ENCODE results near the gene FZD2.
A peak's percentile ranks its signal among the peaks of the same experiment; 100 is the strongest.
"Not testable (repeated sequence)": the region's sequence is repeated elsewhere in the genome, so short reads cannot be mapped to it uniquely, and the experiment has no call there.

FZD2 gene

DNA sequence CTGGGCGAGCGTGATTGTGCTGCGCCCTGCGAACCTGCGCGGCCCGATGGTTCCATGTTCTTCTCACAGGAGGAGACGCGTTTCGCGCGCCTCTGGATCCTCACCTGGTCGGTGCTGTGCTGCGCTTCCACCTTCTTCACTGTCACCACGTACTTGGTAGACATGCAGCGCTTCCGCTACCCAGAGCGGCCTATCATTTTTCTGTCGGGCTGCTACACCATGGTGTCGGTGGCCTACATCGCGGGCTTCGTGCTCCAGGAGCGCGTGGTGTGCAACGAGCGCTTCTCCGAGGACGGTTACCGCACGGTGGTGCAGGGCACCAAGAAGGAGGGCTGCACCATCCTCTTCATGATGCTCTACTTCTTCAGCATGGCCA, 1.0 kb downstream of the FZD2 start:
- H3K9me3 ChIP-seq (ENCODE audit: control insufficient read depth, insufficient read depth, low read length): no peaks in the 10 kb centered on the region
- peak overlapping the region; percentile 61; the same call in 1 of the 2 replicates for H3K9ac ChIP-seq (ENCODE audit: low read depth, low read length)
- peaks cover 26% of the 10 kb centered on the region for H3K4me1 ChIP-seq (ENCODE audit: insufficient read depth, low read length)
- H3K36me3 ChIP-seq (ENCODE audit: insufficient read depth, low read length): no peaks in the 10 kb centered on the region

DNA sequence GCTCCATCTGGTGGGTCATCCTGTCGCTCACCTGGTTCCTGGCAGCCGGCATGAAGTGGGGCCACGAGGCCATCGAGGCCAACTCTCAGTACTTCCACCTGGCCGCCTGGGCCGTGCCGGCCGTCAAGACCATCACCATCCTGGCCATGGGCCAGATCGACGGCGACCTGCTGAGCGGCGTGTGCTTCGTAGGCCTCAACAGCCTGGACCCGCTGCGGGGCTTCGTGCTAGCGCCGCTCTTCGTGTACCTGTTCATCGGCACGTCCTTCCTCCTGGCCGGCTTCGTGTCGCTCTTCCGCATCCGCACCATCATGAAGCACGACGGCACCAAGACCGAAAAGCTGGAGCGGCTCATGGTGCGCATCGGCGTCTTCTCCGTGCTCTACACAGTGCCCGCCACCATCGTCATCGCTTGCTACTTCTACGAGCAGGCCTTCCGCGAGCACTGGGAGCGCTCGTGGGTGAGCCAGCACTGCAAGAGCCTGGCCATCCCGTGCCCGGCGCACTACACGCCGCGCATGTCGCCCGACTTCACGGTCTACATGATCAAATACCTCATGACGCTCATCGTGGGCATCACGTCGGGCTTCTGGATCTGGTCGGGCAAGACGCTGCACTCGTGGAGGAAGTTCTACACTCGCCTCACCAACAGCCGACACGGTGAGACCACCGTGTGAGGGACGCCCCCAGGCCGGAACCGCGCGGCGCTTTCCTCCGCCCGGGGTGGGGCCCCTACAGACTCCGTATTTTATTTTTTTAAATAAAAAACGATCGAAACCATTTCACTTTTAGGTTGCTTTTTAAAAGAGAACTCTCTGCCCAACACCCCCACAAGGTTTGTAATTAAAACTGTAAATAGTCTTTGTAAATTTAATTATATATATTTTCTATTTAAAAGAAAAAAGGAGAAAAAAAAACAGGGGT, 1.7 kb downstream of the FZD2 start:
- Histone ChIP-seq H3K9ac (ENCODE audit: low read depth, low read length) (peak overlapping the region; percentile 61; the same call in 1 of the 2 replicates), H3K36me3 (ENCODE audit: insufficient read depth, low read length) (no peaks in the 10 kb centered on the region), H3K4me1 (ENCODE audit: insufficient read depth, low read length) (peaks cover 26% of the 10 kb centered on the region), H3K9me3 (ENCODE audit: control insufficient read depth, insufficient read depth, low read length) (no peaks in the 10 kb centered on the region)

DNA sequence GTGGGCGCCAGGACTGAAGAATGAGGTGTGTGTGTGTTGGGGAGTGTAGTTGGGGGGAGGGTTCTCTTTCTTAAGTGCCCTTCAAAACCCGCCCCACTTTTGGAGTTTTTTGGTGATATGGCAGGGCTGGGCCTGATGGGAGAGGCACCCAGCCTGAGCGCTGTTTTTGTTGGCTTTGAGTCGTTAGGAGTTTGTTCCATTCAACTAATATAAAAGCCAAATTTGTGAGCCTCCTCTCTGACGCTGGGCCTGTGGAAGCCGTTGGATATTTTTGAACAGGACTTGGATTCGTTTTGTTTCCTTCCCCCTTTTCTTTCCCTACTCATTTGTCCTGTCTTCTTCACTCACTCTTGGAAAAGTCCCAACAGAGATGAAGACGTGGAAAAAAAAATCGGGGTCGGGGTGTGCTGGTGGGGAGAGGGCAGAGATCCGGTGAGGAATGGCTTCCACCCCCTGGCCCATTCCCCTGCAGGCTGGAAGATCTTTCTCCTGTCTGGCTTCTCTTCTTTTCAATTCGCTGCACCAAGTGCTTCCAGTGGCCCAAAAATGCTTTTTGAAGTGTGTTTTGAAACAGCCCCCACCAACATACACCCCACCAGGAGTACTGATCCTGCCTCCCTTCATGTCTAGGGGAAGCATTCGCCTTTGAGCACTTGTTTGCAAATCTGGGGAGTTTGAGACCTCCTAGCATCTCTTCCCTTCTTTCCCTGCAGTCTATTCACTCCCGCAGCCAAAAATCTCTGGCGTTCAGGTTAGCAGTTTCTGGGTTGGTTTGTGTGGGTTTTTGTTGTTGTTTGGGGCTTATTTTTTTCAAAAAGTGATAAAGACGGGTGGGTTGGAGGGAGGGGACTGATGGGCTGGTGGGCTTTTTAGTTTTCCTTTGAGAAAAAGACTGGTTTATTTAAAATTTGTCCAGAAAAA, 2.6 kb downstream of the FZD2 start:
- Histone ChIP-seq H3K4me1 (ENCODE audit: insufficient read depth, low read length) (peaks cover 25% of the 10 kb centered on the region), H3K9ac (ENCODE audit: low read depth, low read length) (peak overlapping the region; percentile 61; the same call in 1 of the 2 replicates), H3K36me3 (ENCODE audit: insufficient read depth, low read length) (no peaks in the 10 kb centered on the region), H3K9me3 (ENCODE audit: control insufficient read depth, insufficient read depth, low read length) (no peaks in the 10 kb centered on the region)

DNA sequence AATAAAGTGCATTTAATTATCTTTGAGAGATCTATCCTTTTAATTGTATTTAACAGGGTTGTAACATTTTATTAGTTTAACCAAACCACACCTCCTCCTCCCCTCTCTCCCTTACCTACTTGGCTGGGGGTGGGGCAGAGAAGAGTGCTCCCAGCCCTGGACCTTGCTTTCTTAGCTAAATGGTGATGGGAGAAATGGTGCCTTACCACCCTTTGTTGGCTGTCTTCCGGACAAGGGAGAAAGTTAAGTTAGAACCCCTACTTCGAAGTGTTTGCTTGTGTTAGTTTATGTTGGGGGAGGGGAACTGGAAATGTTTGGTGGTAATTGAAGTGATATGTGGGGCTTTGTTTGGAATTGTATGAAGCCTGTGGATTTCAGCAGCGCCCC, 3.9 kb downstream of the FZD2 start:
- no peaks in the 10 kb centered on the region for H3K36me3 ChIP-seq (ENCODE audit: insufficient read depth, low read length)

DNA sequence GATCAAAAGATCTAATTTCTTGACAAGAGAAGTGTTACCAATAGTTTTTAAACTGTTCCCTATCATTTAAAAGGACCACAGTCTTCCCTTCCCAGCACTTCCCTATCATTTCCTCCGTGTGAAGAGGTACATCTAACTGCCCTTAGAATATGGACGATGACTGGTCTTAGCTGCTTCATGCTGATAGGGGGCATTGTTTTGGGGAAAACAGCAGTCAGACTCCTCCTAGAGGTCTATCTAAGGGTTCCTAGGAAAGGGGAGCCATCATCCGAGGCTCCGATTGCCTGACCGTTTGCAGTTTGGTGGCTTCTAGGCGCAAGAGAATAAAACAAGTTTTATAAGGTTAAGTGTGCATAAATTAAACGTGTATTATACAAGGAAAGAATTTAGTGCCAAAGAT, 7.1 kb downstream of the FZD2 start:
- Histone ChIP-seq H3K9me3 (ENCODE audit: control insufficient read depth, insufficient read depth, low read length) (no peaks in the 10 kb centered on the region), H3K36me3 (ENCODE audit: insufficient read depth, low read length) (no peaks in the 10 kb centered on the region), H3K9ac (ENCODE audit: low read depth, low read length) (no peak overlapping the region), H3K4me1 (ENCODE audit: insufficient read depth, low read length) (peaks cover 15% of the 10 kb centered on the region)

More for the DNA sequence above, 3.9 kb downstream of the FZD2 start:
- Histone ChIP-seq H3K9ac (ENCODE audit: low read depth, low read length) (peak overlapping the region; percentile 61; the same call in 1 of the 2 replicates), H3K4me1 (ENCODE audit: insufficient read depth, low read length) (peaks cover 15% of the 10 kb centered on the region), H3K9me3 (ENCODE audit: control insufficient read depth, insufficient read depth, low read length) (no peaks in the 10 kb centered on the region)

DNA sequence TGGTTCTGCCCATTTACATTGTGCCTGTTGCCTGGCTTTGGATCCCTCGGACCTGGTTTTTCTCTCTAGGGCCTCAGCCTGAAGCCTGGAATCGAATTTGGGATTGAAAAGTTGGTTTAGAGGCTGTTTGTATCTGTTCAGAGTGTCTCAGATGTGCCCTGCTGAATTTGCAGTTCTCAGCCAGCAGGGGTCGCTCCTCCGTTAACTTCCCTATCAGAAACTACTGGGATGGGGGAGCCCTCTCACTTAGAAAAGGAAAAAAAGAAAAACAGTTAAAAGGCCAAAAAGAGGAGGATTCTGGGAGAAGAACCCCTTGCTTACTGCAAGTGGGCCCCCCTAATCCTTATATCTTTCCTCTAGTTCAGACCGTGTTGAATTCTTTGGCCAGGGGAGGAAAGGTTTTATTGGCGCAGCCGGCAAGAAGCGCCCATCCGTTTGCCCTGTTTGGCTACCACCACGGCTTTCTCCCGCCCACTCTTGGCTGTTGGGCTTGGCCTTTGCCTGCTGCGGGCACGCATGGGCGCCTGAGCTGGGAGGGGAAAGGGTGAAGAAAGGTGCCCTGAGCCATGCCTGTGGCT, 8.7 kb downstream of the FZD2 start:
- Histone ChIP-seq H3K9me3 (ENCODE audit: control insufficient read depth, insufficient read depth, low read length) (no peaks in the 10 kb centered on the region), H3K36me3 (ENCODE audit: insufficient read depth, low read length) (no peaks in the 10 kb centered on the region), H3K9ac (ENCODE audit: low read depth, low read length) (no peak overlapping the region), H3K4me1 (ENCODE audit: insufficient read depth, low read length) (peaks cover 14% of the 10 kb centered on the region)

DNA sequence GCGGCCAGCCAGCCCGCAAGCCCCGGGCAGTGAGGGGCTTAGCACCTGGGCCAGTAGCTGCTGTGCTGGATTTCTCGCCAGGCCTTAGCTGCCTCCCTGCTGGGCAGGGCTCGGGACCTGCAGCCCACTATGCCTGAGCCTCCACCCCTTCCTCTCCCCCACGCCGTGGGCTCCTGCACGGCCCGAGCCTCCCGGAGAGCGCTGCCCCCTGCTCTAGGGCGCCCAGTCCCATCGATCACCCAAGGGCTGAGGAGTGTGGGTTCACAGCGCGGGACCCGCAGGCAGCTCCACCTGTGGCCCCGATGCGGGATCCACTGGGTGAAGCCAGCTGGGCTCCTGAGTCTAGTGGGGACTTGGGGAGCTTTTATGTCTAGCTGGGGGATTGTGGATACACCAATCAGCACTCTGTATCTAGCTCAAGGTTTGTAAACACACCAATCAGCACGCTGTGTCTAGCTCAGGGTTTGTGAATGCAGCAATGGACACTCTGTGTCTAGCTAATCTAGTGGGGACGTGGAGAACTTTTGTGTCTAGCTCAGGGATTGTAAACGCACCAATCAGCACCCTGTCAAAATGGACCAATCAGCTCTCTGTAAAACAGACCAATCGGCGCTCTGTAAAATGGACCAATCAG, 11.1 kb downstream of the FZD2 start:
- H3K4me1 ChIP-seq (ENCODE audit: insufficient read depth, low read length); H3K36me3 ChIP-seq (ENCODE audit: insufficient read depth, low read length); H3K9me3 ChIP-seq (ENCODE audit: control insufficient read depth, insufficient read depth, low read length); H3K9ac ChIP-seq (ENCODE audit: low read depth, low read length): not testable (repeated sequence)

DNA sequence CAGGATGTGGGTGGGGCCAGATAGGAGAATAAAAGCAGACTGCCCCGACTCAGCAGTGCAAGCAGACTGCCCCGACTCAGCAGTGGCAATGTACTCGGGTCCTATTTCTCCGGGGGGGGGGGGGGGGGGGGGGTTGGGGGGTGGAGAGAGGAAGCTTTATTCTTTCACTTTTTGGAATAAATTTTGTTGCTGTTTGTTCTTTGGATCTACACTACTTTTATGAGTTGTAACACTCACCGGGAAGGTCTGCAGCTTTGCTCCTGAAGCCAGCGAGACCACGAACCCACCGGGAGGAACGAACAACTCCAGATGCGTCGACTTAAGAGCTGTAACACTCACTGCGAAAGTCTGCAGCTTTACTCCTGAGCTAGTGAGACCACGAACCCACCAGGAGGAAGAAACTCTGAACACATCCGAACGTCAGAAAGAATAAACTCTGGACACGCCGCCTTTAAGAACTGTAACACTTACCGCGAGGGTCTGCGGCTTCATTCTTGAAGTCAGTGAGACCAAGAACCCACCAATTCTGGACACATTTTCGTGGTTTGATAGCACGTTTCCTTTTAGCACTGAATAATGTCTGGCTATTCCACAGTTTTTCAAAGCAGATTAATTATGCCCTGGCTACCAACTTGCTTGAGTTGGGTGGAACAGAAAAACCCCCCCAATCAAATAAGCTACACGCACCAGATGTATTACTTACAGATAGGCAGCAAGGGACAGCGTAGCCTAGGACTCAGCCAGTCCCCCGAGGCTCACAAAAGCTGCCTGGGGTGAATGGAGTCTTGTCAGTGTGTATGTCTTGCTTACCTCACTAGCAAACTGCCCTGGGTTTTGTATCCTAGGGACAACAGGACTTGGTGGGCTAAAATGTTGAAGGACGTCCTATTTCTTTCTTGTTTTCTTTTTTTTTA, 11.9 kb downstream of the FZD2 start:
- Histone ChIP-seq H3K4me1 (ENCODE audit: insufficient read depth, low read length) (no peaks in the 10 kb centered on the region), H3K9me3 (ENCODE audit: control insufficient read depth, insufficient read depth, low read length) (no peaks in the 10 kb centered on the region), H3K36me3 (ENCODE audit: insufficient read depth, low read length) (no peaks in the 10 kb centered on the region), H3K9ac (ENCODE audit: low read depth, low read length) (no peak overlapping the region)

DNA sequence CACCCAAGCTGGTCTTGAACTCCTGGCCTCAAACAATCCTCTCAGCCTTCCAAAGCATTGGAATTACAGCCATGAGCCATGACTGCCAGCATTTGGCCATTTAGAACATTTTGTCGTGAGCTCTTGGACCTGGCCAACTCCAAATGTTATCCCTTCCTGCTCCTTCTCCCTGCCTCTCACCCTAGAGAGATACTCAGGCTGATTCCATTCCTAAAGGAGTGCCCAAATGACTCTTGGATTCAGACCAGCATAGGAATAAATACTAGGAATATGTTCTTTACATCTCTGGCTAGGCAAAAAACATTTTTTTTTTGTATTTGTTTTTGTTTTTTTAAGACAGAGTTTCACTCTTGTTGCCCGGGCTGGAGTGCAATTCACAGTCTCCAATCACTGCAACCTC, 15.5 kb downstream of the FZD2 start:
- H3K9me3 ChIP-seq (ENCODE audit: control insufficient read depth, insufficient read depth, low read length): no peaks in the 10 kb centered on the region
- H3K4me1 ChIP-seq (ENCODE audit: insufficient read depth, low read length): no peaks in the 10 kb centered on the region
- no peaks in the 10 kb centered on the region for H3K36me3 ChIP-seq (ENCODE audit: insufficient read depth, low read length)
- no peak overlapping the region for H3K9ac ChIP-seq (ENCODE audit: low read depth, low read length)

DNA sequence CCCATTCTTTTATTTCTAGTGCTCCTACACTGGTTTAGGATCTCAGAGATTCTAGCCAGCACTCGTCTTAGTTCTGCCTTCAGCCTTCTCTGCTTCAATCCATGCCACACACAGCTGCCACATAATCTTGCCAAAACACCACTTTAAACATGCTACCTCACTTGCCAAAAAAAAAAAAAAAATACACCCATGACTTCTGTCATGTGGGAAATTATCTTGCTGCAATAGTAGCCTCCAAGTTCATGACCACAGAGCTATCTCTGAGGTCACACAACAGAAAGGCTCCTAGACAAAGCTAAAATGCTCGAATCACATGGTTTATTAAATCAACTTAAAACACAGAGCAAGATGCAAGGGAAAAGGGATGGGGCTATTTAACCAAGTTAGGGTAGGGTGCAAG, 18.1 kb downstream of the FZD2 start:
- no peaks in the 10 kb centered on the region for H3K4me1 ChIP-seq (ENCODE audit: insufficient read depth, low read length)
- H3K9ac ChIP-seq (ENCODE audit: low read depth, low read length): no peak overlapping the region

DNA sequence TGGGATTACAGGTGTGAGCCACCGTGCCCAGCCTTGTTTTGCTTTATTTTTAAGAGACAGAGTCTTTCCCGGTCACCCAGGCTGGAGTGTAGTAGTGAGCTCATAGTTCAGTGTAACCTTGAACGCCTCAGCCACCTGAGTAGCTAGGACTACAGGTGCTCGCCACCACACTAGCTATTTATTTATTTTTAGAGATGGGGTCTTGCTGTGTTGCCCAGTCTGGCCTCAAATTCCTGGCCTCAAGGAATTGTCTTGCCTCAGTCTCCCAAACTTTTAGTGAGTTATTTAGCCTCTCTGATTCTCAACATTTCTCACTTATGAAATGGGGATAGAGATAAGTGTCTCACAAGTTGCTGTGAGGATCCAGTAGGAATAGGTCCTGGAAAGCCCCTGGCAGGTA, 21.7 kb downstream of the FZD2 start:
- Histone ChIP-seq H3K9me3 (ENCODE audit: control insufficient read depth, insufficient read depth, low read length) (no peaks in the 10 kb centered on the region), H3K36me3 (ENCODE audit: insufficient read depth, low read length) (no peaks in the 10 kb centered on the region), H3K4me1 (ENCODE audit: insufficient read depth, low read length) (no peaks in the 10 kb centered on the region), H3K9ac (ENCODE audit: low read depth, low read length) (no peak overlapping the region)

More for the DNA sequence above, 18.1 kb downstream of the FZD2 start:
- Histone ChIP-seq H3K36me3 (ENCODE audit: insufficient read depth, low read length) (no peaks in the 10 kb centered on the region), H3K9me3 (ENCODE audit: control insufficient read depth, insufficient read depth, low read length) (no peaks in the 10 kb centered on the region)

DNA sequence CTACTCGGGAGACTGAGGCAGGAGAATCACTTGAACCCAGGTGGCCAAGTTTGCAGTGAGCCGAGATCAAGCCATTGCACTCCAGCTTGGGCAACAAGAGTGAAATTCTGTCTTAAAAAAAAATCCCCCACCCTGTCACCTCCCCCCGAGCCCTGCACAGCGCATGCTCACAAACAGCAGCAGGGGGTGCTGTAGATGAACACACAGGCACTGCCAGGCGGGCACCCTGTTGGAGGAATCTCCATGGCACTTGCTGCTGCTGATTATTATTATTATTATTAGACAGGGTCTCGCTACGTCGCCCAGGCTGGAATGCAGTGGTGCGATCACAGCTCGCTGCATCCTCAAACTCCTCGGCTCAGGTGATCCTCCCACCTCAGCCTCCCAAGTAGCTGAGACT, 24.6 kb downstream of the FZD2 start:
- Histone ChIP-seq H3K4me1 (ENCODE audit: insufficient read depth, low read length) (no peaks in the 10 kb centered on the region; the same call in 1 of the 2 replicates), H3K36me3 (ENCODE audit: insufficient read depth, low read length) (no peaks in the 10 kb centered on the region), H3K9me3 (ENCODE audit: control insufficient read depth, insufficient read depth, low read length) (no peaks in the 10 kb centered on the region), H3K9ac (ENCODE audit: low read depth, low read length) (no peak overlapping the region)

DNA sequence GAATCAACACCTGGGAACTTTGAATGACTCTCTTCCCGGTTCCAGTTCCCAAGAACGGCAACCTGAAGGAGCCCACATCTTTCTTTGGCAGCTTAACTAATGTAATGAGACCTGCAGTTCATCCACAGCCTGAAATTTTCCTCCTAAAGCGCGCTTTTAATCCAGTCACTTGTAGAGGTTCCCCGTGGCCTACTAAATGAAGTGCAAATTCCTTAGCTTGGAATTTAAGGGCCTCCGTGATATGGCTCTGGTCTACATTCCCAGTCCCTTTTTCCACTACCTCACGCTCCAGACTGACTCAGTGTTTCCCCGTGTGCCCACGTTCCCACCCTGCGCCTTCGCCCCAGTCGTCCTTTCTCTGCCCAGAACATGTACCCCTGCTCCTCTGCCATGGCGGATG, 27.2 kb downstream of the FZD2 start:
- Histone ChIP-seq H3K4me1 (ENCODE audit: insufficient read depth, low read length) (peaks cover 3% of the 10 kb centered on the region), H3K9me3 (ENCODE audit: control insufficient read depth, insufficient read depth, low read length) (no peaks in the 10 kb centered on the region), H3K9ac (ENCODE audit: low read depth, low read length) (no peak overlapping the region), H3K36me3 (ENCODE audit: insufficient read depth, low read length) (no peaks in the 10 kb centered on the region)
